ENCODE results near the gene CLIP1.

GRCh38 chr12:122250536-122250935 is 171.9 kb downstream of the CLIP1 start:
- TF ChIP-seq, protein P1, sequence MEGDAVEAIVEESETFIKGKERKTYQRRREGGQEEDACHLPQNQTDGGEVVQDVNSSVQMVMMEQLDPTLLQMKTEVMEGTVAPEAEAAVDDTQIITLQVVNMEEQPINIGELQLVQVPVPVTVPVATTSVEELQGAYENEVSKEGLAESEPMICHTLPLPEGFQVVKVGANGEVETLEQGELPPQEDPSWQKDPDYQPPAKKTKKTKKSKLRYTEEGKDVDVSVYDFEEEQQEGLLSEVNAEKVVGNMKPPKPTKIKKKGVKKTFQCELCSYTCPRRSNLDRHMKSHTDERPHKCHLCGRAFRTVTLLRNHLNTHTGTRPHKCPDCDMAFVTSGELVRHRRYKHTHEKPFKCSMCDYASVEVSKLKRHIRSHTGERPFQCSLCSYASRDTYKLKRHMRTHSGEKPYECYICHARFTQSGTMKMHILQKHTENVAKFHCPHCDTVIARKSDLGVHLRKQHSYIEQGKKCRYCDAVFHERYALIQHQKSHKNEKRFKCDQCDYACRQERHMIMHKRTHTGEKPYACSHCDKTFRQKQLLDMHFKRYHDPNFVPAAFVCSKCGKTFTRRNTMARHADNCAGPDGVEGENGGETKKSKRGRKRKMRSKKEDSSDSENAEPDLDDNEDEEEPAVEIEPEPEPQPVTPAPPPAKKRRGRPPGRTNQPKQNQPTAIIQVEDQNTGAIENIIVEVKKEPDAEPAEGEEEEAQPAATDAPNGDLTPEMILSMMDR (IDR thresholded peaks at IDR 0.05) = no peak
- TF ChIP-seq POLR2A (IDR thresholded peaks at IDR 0.05) = no peak
